Muscle of arm (tissue), 12 donors: Measurements from ENCODE around the gene LYPD6B. TPM values are rescaled to one million over a fixed set of nuclear protein-coding genes. Genes with fewer than 3 reads are reported as not detected.

Experiments used
- DNase-seq: peaks from one replicate; pipeline ENCODE4 v3.0.0-alpha.2; 2013
- polyA plus RNA-seq, 12 donors: library from polyadenylated mRNA; unstranded; fragments of 120-200 nt; gene quantifications; one replicate each; pipeline ENCODE4 v1.2.1, GENCODE V29; 2013; ENCODE audit not compliant: insufficient read length in 12 of 12

Gene LYPD6B
- polyA plus RNA-seq, 12 donors, result 0.14 to 27.5 (median 0.24) TPM; not detected in 5

GRCh38 chr2:149112068-149112467, 73.6 kb downstream of the LYPD6B start:
- DNase-seq, result no peak

- DNase-seq, result no peak
These were observed 74.2 kb downstream of the LYPD6B start for GRCh38 chr2:149112713-149113112.

- DNase-seq, result no peak
These were observed 77.3 kb downstream of the LYPD6B start for GRCh38 chr2:149115781-149116180.

- DNase-seq, result no peak
These were observed 80.9 kb downstream of the LYPD6B start for GRCh38 chr2:149119368-149119767.

- DNase-seq, result no peak
These were observed 84.0 kb downstream of the LYPD6B start for GRCh38 chr2:149122516-149122915.

- no peak for DNase-seq
These were observed 86.7 kb downstream of the LYPD6B start for GRCh38 chr2:149125031-149125725.

- DNase-seq, result no peak
These were observed 90.9 kb downstream of the LYPD6B start for GRCh38 chr2:149129433-149129832.

- no peak for DNase-seq
These were observed 93.8 kb downstream of the LYPD6B start for GRCh38 chr2:149132339-149132738.

- DNase-seq, result no peak
These were observed 94.4 kb downstream of the LYPD6B start for GRCh38 chr2:149132901-149133300.

GRCh38 chr2:149134335-149134923, 95.9 kb downstream of the LYPD6B start:
- DNase-seq, result no peak

GRCh38 chr2:149136111-149136510, 97.6 kb downstream of the LYPD6B start:
- DNase-seq, result no peak

- no peak for DNase-seq
These were observed 102.5 kb downstream of the LYPD6B start for GRCh38 chr2:149141046-149141445.

GRCh38 chr2:149143734-149144133, 105.2 kb downstream of the LYPD6B start:
- DNase-seq, result no peak

- DNase-seq, result no peak
These were observed 107.1 kb downstream of the LYPD6B start for GRCh38 chr2:149145314-149146295.

- no peak for DNase-seq
These were observed 108.4 kb downstream of the LYPD6B start for GRCh38 chr2:149146876-149147275.

- no peak for DNase-seq
These were observed 109.9 kb downstream of the LYPD6B start for GRCh38 chr2:149148194-149149006.

GRCh38 chr2:149149007-149149297, 110.5 kb downstream of the LYPD6B start:
- DNase-seq, result no peak

GRCh38 chr2:149152469-149152953, 114.0 kb downstream of the LYPD6B start:
- DNase-seq, result no peak

- no peak for DNase-seq
These were observed 116.9 kb downstream of the LYPD6B start for GRCh38 chr2:149155196-149155969.

GRCh38 chr2:149155988-149156387, 117.5 kb downstream of the LYPD6B start:
- DNase-seq, result no peak
